GM12872 (cell line): ENCODE data around the gene NUTM2G.
"Not testable (repeated sequence)": the region's sequence is repeated elsewhere in the genome, so short reads cannot be mapped to it uniquely, and the experiment has no call there.

Experiments used
- CTCF ChIP-seq: IDR thresholded peaks from 3 replicates; pipeline ENCODE4 v1.5.1; 2011; ENCODE audit warnings: low read depth, mild to moderate bottlenecking, low read length, moderate library complexity; ENCODE audit not compliant: insufficient read depth

NUTM2G gene

GRCh38 chr9:96928543-96928942 is at the start of gene NUTM2G:
Gene NUTM2G (plus strand): TSS chr9:96928843. CDS start chr9:96929025, 182 bp downstream.
- TF ChIP-seq CTCF, result not testable (repeated sequence)

- TF ChIP-seq CTCF, result no peak
Measured at GRCh38 chr9:96883922-96884321, 44.7 kb upstream of the NUTM2G start.

DNA sequence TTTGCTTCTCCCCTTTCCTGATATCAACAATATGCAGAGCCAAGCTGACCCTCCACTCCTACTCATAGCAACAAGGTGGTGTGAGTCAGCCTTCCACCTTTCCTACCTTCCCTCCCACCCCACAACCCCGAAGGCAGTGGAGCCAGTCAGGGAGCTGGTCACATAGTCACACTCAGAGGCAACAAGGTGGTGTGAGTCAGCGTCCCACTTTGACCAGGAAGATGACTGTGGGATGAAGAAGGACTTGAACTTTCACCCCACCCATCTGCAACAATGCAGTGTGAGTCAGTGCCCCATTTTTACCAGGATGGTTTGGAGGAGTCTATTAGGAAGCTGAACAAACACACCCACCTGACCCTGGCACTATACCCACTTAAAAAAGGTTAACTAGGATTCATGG is 44.2 kb upstream of the NUTM2G start:
- no peak for TF ChIP-seq CTCF

DNA sequence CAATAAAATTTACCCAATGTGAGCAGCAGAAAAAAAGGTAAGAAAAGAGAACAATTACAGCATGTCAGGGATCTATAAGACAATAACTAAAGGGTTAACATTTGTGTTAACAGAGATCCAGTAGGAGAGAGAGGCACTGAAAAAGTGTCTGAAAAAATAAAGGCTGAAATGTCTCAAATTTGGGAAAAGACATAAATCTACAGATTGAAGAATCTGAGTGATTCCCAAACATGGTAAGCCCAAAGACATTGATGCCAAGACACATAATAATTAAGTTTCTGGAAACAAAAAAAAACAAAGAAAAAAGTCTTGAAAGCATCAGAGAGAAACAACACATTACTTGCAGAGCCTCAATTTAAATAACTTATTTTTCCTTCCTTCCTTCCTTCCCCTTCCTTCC is 43.2 kb upstream of the NUTM2G start:
- TF ChIP-seq CTCF, result no peak

DNA sequence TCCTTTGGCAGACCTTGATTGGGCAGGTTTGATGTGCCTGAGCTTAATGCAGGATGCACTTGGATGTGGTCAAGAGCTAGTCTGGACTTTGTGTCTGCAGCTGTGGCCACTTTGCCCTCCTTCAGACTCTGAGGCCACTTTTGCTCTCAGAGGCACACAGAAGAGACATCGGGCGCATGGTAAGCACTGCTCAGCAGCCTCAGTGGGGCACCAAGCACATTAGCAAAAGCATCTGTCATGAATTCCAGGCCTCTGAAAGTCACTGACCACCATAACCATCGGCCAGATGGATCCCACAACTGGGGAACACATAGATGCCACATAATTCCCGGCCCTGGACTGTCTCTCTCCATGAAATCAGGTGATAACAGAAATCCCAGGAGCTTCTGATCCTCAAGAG is 40.1 kb upstream of the NUTM2G start:
- TF ChIP-seq CTCF, result no peak

GRCh38 chr9:96892131-96892530 is 36.5 kb upstream of the NUTM2G start:
- TF ChIP-seq CTCF, result no peak
